Progenitor cell of endocrine pancreas (in vitro differentiated cells): ENCODE data around the gene GJA1. TPM values are rescaled to one million over a fixed set of nuclear protein-coding genes. Genes with fewer than 3 reads are reported as not detected.

ENCODE experiments used
- DNase-seq: peaks from one replicate; pipeline ENCODE4 v3.0.0; 2021; ENCODE audit warnings: low spot score; ENCODE audit not compliant: unreplicated experiment
- H3K27ac Mint-ChIP-seq: 2 replicates; pipeline ENCODE4 v1.8.0; 2021; ENCODE audit warnings: mild to moderate bottlenecking, moderate library complexity, mixed read lengths
- H3K27me3 Mint-ChIP-seq: 2 replicates; pipeline ENCODE4 v1.8.0; 2021; ENCODE audit warnings: mixed read lengths
- H3K36me3 Mint-ChIP-seq: 2 replicates; pipeline ENCODE4 v1.8.0; 2022; ENCODE audit warnings: mixed read lengths; ENCODE audit not compliant: insufficient read depth
- H3K4me1 Mint-ChIP-seq: 2 replicates; pipeline ENCODE4 v1.8.0; 2021; ENCODE audit warnings: low read depth, mixed read lengths
- H3K4me3 Mint-ChIP-seq: 2 replicates; pipeline ENCODE4 v1.8.0; 2021; ENCODE audit warnings: low read depth, mild to moderate bottlenecking, moderate library complexity, mixed read lengths
- H3K9me3 Mint-ChIP-seq: 2 replicates; pipeline ENCODE4 v1.8.0; 2021; ENCODE audit warnings: low read depth, mixed read lengths
- total RNA-seq: library from RNA; stranded (reverse); gene quantifications from 2 replicates; pipeline ENCODE4 v1.2.1, GENCODE V29; 2021
- TF ChIP-seq, protein P1 (sequence below): fragments of 200-600 bp; sonication (generic); IDR thresholded peaks from one replicate; pipeline ENCODE4 v1.5.0; 2021; ENCODE audit warnings: antibody characterized with exemption, mild to moderate bottlenecking; ENCODE audit not compliant: unreplicated experiment

GJA1 gene
- total RNA-seq, 1 donor from 2014 or later: 34.1 TPM

DNA sequence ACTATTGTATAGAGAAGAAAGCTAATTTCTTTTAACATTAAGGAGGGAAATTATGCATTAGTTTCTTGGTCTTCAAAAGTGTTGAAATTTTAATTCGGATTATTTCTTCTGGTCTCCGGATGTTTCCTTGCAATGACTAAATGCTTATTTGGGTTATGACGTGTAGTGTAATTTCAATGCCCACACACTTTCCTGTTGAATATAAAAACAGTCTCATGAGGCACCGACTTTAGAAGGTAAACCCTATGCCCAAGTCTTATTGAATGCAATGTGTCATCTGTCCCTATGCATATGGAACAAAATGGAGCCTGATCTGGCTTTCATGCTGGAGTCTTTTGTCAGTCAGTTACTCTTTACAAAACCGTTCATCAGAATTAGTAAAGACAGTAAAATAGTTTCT lies 17.7 kb downstream of the GJA1 start:
- H3K9me3 Mint-ChIP-seq: no peaks in the 10 kb centered on the region

DNA sequence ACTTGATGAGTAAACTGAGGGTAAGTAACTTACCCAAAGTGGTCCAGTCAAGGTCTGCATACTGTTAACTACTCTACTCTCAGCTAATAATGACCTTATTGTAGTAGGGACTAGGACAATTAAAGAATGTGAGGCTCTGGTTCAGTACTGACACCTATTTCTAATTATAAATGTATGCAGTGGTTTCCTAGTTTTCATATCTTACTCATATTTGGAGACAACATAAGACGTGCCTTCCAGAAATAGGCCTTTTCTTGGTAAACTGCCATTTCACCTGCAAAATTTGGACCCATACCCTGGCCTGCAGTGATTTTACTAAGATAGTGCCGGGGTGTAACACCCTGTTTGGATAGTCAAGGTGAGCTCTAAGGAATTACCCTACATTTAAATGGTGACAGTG lies 24.7 kb downstream of the GJA1 start:
- H3K27me3 Mint-ChIP-seq: no peaks in the 10 kb centered on the region
- H3K27ac Mint-ChIP-seq: no peak overlapping the region
- peaks cover 3% of the 10 kb centered on the region for H3K9me3 Mint-ChIP-seq
- DNase-seq: no peak
- peaks cover 4% of the 10 kb centered on the region for H3K4me1 Mint-ChIP-seq
- TF ChIP-seq, protein P1, sequence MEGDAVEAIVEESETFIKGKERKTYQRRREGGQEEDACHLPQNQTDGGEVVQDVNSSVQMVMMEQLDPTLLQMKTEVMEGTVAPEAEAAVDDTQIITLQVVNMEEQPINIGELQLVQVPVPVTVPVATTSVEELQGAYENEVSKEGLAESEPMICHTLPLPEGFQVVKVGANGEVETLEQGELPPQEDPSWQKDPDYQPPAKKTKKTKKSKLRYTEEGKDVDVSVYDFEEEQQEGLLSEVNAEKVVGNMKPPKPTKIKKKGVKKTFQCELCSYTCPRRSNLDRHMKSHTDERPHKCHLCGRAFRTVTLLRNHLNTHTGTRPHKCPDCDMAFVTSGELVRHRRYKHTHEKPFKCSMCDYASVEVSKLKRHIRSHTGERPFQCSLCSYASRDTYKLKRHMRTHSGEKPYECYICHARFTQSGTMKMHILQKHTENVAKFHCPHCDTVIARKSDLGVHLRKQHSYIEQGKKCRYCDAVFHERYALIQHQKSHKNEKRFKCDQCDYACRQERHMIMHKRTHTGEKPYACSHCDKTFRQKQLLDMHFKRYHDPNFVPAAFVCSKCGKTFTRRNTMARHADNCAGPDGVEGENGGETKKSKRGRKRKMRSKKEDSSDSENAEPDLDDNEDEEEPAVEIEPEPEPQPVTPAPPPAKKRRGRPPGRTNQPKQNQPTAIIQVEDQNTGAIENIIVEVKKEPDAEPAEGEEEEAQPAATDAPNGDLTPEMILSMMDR: no peak
- no peaks in the 10 kb centered on the region for H3K36me3 Mint-ChIP-seq
- no peak overlapping the region for H3K4me3 Mint-ChIP-seq

More for the DNA sequence above, 17.7 kb downstream of the GJA1 start:
- DNase-seq: no peak
- H3K4me3 Mint-ChIP-seq: no peak overlapping the region
- peaks cover 8% of the 10 kb centered on the region for H3K36me3 Mint-ChIP-seq
- no peak overlapping the region for H3K27ac Mint-ChIP-seq
- H3K27me3 Mint-ChIP-seq: no peaks in the 10 kb centered on the region
- TF ChIP-seq, protein P1: no peak
- no peaks in the 10 kb centered on the region for H3K4me1 Mint-ChIP-seq

DNA sequence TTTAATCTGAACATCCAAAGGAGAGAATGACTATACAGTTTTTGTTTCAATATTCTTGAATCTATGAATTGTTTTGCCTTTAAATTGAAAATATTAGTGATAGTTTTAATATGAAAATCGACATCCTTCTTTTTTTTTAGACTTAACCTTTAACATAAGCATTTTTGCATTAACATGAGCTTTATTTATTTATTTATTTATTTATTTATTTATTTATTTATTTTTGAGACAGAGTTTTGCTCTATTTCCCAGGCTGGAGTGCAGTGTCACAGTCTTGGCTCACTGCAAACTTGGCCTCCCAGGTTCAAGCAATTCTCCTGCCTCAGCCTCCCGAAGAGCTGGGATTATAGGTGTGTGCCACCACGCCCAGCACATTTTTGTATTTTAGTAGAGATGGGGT lies 27.6 kb downstream of the GJA1 start:
- Mint-ChIP-seq H3K27ac (no peak overlapping the region), H3K36me3 (no peaks in the 10 kb centered on the region), H3K9me3 (peaks cover 3% of the 10 kb centered on the region), H3K4me3 (no peak overlapping the region), H3K27me3 (no peaks in the 10 kb centered on the region), H3K4me1 (peaks cover 4% of the 10 kb centered on the region)
- DNase-seq: no peak
- TF ChIP-seq, protein P1: no peak

DNA sequence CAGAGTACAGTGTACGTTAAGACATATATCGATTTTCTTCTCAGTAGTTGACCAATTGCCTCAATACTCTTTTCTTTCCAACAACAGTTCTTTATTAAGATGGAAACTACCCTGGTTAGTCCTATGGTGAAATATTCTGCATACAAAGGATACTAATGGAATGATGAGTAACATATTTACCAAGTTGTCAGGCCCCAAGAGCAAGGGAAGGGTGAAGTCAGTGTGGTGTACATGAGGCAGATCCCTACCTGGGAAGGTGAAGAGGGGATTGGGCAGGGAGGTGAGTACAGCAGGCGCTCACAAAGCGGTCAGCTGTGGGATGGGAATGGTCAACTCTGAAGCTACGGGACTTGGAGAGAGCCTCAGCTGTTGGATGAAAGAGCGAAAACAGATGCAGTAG lies 29.7 kb downstream of the GJA1 start:
- H3K36me3 Mint-ChIP-seq: no peaks in the 10 kb centered on the region
- TF ChIP-seq, protein P1: no peak
- no peak overlapping the region for H3K4me3 Mint-ChIP-seq
- DNase-seq: no peak
- no peaks in the 10 kb centered on the region for H3K9me3 Mint-ChIP-seq
- no peaks in the 10 kb centered on the region for H3K4me1 Mint-ChIP-seq
- H3K27ac Mint-ChIP-seq: no peak overlapping the region
- H3K27me3 Mint-ChIP-seq: no peaks in the 10 kb centered on the region

DNA sequence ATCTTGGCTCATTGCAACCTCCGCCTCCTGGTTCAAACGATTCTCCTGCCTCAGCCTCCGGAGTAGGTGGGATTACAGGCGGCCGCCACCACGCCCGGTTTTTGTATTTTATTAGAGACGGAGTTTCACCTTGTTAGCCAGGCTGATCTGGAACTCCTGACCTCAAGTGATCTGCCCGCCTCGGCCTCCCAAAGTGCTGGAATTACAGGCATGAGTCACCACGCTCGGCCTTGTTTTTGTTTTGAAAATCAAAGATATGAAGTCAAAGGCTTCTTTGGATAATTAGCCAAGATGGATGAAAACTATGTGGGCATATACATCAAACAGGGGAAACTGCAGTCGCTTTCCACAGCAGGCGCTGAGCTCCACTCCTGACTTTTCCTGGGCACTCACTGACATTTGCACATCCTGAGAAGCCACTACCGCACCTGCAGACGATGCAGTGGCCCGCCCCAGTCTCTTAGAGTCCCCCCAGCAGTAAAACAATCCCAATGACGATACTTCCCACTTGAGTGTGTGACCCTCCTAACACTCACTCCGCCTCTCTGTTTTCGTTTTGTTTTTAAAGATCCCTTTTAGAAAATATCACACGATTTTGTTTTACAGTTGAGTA lies 44.1 kb downstream of the GJA1 start:
- H3K27ac Mint-ChIP-seq: no peak overlapping the region
- H3K27me3 Mint-ChIP-seq: no peaks in the 10 kb centered on the region

More for the DNA sequence above, 44.1 kb downstream of the GJA1 start:
- Mint-ChIP-seq H3K4me1 (no peaks in the 10 kb centered on the region), H3K36me3 (no peaks in the 10 kb centered on the region), H3K9me3 (no peaks in the 10 kb centered on the region), H3K4me3 (no peak overlapping the region)
- TF ChIP-seq, protein P1: no peak
- DNase-seq: no peak
